OCI-LY1 (cell line): ENCODE measurements around the gene PFN4.

ENCODE experiments used
- H2AFZ ChIP-seq: fragments of 200-600 bp; sonication (generic), shearing (Covaris generic); 2 replicates; pipeline ENCODE4 v1.6.0; 2014; ENCODE audit warnings: antibody characterized with exemption, mild to moderate bottlenecking, low read length
- H3F3A ChIP-seq: fragments of 200-600 bp; sonication (generic), shearing (Covaris generic); 2 replicates; pipeline ENCODE4 v1.6.0; 2014; ENCODE audit warnings: mild to moderate bottlenecking, antibody characterized with exemption, low read length, moderate library complexity; ENCODE audit not compliant: insufficient read depth
- H3K27ac ChIP-seq: fragments of 200-600 bp; sonication (generic); 2 replicates; pipeline ENCODE4 v1.5.1; 2014; ENCODE audit warnings: low read length, mixed run types, mild to moderate bottlenecking, low read depth; ENCODE audit not compliant: poor library complexity, severe bottlenecking
- H3K27me3 ChIP-seq: fragments of 200-600 bp; sonication (generic); 2 replicates; pipeline ENCODE4 v1.6.0; 2014; ENCODE audit warnings: antibody characterized with exemption, mild to moderate bottlenecking, low read length, moderate library complexity; ENCODE audit not compliant: insufficient read depth
- H3K36me3 ChIP-seq: fragments of 200-600 bp; sonication (generic); 2 replicates; pipeline ENCODE4 v1.6.1; 2014; ENCODE audit warnings: mild to moderate bottlenecking, antibody characterized with exemption, low read length, moderate library complexity, mixed read lengths; ENCODE audit not compliant: insufficient read depth
- H3K4me1 ChIP-seq: fragments of 200-600 bp; sonication (generic); 2 replicates; pipeline ENCODE4 v1.5.1; 2014; ENCODE audit warnings: mild to moderate bottlenecking, low read length, moderate library complexity; ENCODE audit not compliant: insufficient read depth, severe bottlenecking
- H3K4me2 ChIP-seq: fragments of 200-600 bp; sonication (generic), shearing (Covaris generic); 2 replicates; pipeline ENCODE4 v1.6.1; 2014; ENCODE audit warnings: low read length
- H3K4me3 ChIP-seq: fragments of 200-600 bp; sonication (generic); 2 replicates; pipeline ENCODE4 v1.5.1; 2014; ENCODE audit warnings: low read length, low read depth, mild to moderate bottlenecking, mixed read lengths; ENCODE audit not compliant: poor library complexity, severe bottlenecking
- H3K79me2 ChIP-seq: fragments of 200-600 bp; shearing (Covaris generic); 2 replicates; pipeline ENCODE4 v1.6.1; 2016; ENCODE audit warnings: mixed run types, low read length, mixed read lengths; ENCODE audit not compliant: insufficient read depth
- H3K9ac ChIP-seq: fragments of 200-600 bp; sonication (generic), shearing (Covaris generic); 2 replicates; pipeline ENCODE4 v1.6.1; 2014; ENCODE audit warnings: mild to moderate bottlenecking, low read length, mixed read lengths
- H3K9me2 ChIP-seq: fragments of 200-600 bp; sonication (generic), shearing (Covaris generic); 2 replicates; pipeline ENCODE4 v1.6.1; 2014; ENCODE audit warnings: low read depth, mild to moderate bottlenecking, low read length, mixed read lengths
- H3K9me3 ChIP-seq: fragments of 200-600 bp; shearing (Covaris generic); 2 replicates; pipeline ENCODE4 v1.6.1; 2014; ENCODE audit warnings: low read length, mixed read lengths
- H4K20me1 ChIP-seq: fragments of 200-600 bp; sonication (generic), shearing (Covaris generic); 2 replicates; pipeline ENCODE4 v1.6.0; 2016; ENCODE audit warnings: mild to moderate bottlenecking, low read length; ENCODE audit not compliant: insufficient read depth
- CTCF ChIP-seq: fragments of 200-600 bp; sonication (generic), shearing (Covaris generic); IDR thresholded peaks from 2 replicates; pipeline ENCODE4 v1.5.1; 2017; ENCODE audit warnings: mild to moderate bottlenecking, antibody characterized with exemption, low read length, moderate library complexity, mixed read lengths
- EZH2 ChIP-seq: fragments of 200-600 bp; sonication (generic), shearing (Covaris generic); IDR thresholded peaks from 2 replicates; pipeline ENCODE4 v1.8.0; 2017; ENCODE audit warnings: borderline replicate concordance, mixed run types, mild to moderate bottlenecking, antibody characterized with exemption, low read length, moderate library complexity, mixed read lengths

Gene PFN4

GRCh38 chr2:24107336-24107735 lies 15.8 kb downstream of the PFN4 start:
- no peaks in the 10 kb centered on the region for H4K20me1 ChIP-seq
- H3K27ac ChIP-seq = no peak overlapping the region
- H3K4me1 ChIP-seq = no peaks in the 10 kb centered on the region
- no peaks in the 10 kb centered on the region for H3F3A ChIP-seq
- H3K36me3 ChIP-seq = no peaks in the 10 kb centered on the region
- H3K9ac ChIP-seq = no peak overlapping the region
- no peak overlapping the region for H3K4me3 ChIP-seq
- 0 out of 2 replicates have a peak, but pooled peaks cover 2% of the 10 kb centered on the region for H3K9me3 ChIP-seq
- no peak overlapping the region for H2AFZ ChIP-seq
- H3K4me2 ChIP-seq = no peak overlapping the region
- no peaks in the 10 kb centered on the region for H3K27me3 ChIP-seq
- no peaks in the 10 kb centered on the region for H3K79me2 ChIP-seq
- no peak for TF ChIP-seq CTCF
- TF ChIP-seq EZH2 = no peak
- H3K9me2 ChIP-seq = no peaks in the 10 kb centered on the region

- Histone ChIP-seq H3K4me3 (no peak overlapping the region), H3K36me3 (no peaks in the 10 kb centered on the region), H2AFZ (no peak overlapping the region), H3K27ac (no peak overlapping the region), H4K20me1 (no peaks in the 10 kb centered on the region), H3K27me3 (no peaks in the 10 kb centered on the region), H3K9me3 (0 out of 2 replicates have a peak, but pooled peaks cover 2% of the 10 kb centered on the region), H3K4me2 (no peak overlapping the region), H3K79me2 (no peaks in the 10 kb centered on the region), H3F3A (no peaks in the 10 kb centered on the region), H3K9me2 (no peaks in the 10 kb centered on the region), H3K9ac (no peak overlapping the region), H3K4me1 (no peaks in the 10 kb centered on the region)
- TF ChIP-seq EZH2 (no peak), CTCF (no peak)
These were observed 16.3 kb downstream of the PFN4 start for GRCh38 chr2:24106786-24107185.

- Histone ChIP-seq H3F3A (no peaks in the 10 kb centered on the region), H3K9me3 (0 out of 2 replicates have a peak, but pooled peaks cover 2% of the 10 kb centered on the region), H3K9me2 (no peaks in the 10 kb centered on the region), H3K79me2 (no peaks in the 10 kb centered on the region), H3K36me3 (no peaks in the 10 kb centered on the region), H3K27ac (no peak overlapping the region), H3K4me1 (no peaks in the 10 kb centered on the region), H3K4me2 (no peak overlapping the region), H3K9ac (no peak overlapping the region), H4K20me1 (no peaks in the 10 kb centered on the region), H2AFZ (no peak overlapping the region), H3K4me3 (no peak overlapping the region), H3K27me3 (no peaks in the 10 kb centered on the region)
- no peak for TF ChIP-seq EZH2
- no peak for TF ChIP-seq CTCF
These were observed 17.3 kb downstream of the PFN4 start for GRCh38 chr2:24105816-24106215.
